ENCODE measurements around the gene RORB.

GRCh38 chr9:74503666-74504065, 6.5 kb downstream of the RORB start:
- no peak for TF ChIP-seq CTCF (IDR thresholded peaks at IDR 0.05; ENCODE audit: insufficient read depth, low read depth, low read length)
- no peak for TF ChIP-seq EZH2 (IDR thresholded peaks at IDR 0.05; ENCODE audit: insufficient read depth, low read length)

Measured in astrocyte (in vitro differentiated cells and primary cell).